ENCODE data around the gene MUC5B.
"Not testable (repeated sequence)": the region's sequence is repeated elsewhere in the genome, so short reads cannot be mapped to it uniquely, and the experiment has no call there.

MUC5B gene, protein sequence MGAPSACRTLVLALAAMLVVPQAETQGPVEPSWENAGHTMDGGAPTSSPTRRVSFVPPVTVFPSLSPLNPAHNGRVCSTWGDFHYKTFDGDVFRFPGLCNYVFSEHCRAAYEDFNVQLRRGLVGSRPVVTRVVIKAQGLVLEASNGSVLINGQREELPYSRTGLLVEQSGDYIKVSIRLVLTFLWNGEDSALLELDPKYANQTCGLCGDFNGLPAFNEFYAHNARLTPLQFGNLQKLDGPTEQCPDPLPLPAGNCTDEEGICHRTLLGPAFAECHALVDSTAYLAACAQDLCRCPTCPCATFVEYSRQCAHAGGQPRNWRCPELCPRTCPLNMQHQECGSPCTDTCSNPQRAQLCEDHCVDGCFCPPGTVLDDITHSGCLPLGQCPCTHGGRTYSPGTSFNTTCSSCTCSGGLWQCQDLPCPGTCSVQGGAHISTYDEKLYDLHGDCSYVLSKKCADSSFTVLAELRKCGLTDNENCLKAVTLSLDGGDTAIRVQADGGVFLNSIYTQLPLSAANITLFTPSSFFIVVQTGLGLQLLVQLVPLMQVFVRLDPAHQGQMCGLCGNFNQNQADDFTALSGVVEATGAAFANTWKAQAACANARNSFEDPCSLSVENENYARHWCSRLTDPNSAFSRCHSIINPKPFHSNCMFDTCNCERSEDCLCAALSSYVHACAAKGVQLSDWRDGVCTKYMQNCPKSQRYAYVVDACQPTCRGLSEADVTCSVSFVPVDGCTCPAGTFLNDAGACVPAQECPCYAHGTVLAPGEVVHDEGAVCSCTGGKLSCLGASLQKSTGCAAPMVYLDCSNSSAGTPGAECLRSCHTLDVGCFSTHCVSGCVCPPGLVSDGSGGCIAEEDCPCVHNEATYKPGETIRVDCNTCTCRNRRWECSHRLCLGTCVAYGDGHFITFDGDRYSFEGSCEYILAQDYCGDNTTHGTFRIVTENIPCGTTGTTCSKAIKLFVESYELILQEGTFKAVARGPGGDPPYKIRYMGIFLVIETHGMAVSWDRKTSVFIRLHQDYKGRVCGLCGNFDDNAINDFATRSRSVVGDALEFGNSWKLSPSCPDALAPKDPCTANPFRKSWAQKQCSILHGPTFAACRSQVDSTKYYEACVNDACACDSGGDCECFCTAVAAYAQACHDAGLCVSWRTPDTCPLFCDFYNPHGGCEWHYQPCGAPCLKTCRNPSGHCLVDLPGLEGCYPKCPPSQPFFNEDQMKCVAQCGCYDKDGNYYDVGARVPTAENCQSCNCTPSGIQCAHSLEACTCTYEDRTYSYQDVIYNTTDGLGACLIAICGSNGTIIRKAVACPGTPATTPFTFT (N-terminal part only)

DNA sequence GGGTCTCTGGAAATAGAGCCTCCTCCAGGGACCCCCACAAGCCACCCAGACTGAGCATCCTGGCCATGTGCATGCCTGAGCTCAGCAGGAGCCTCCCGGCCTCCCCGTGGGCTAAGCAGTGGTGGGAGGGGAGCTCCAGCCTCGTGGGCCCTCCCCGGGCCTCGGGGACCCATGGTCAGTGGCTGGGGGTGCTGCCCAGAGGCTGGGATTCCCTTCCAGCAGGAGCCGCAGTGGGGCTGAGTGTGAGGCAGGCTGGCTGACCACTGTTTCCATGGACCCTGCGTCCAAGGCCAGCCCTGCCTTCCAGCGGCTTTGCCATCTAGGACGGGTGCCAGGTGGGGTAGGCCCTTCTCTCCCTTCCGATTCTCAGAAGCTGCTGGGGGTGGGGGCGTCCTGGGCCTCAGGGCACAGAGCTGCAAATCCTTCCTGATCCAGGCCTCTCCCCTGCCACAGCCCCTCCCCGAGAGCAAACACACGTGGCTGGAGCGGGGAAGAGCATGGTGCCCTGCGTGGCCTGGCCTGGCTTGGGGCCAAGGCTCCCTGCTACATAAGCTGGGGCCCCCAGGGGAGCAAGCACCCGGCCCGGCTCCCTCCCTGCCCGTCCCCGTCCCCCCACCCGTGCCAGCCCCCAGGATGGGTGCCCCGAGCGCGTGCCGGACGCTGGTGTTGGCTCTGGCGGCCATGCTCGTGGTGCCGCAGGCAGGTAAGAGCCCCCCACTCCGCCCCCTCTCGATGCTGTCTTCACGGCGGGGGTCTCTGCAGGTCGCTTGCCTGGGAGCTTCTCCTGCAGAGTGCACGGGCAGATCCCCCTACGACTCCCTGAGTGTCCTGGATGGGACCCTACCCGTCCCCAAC is at the start of gene MUC5B:
TSS of gene MUC5B (plus strand) at position 576 of the 855 bp plus-strand sequence. CDS start at position 634, 58 bp downstream.
- no peak for DNase-seq

DNA sequence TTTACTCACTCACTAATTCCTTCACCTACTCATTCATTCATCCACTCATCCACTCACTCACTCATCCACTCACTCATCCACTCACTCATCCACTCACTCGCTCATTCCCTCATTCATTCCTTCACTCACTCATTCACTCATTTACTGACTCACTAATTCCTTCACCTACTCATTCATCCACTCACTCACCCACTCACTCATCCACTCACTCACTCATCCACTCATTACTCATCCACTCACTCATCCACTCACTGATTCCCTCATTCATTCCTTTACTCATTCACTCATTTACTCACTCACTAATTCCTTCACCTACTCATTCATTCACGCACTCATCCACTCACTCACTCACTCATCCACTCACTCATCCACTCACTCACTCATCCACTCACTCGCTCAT is 49.5 kb upstream of the MUC5B start:
- not testable (repeated sequence) for DNase-seq

DNA sequence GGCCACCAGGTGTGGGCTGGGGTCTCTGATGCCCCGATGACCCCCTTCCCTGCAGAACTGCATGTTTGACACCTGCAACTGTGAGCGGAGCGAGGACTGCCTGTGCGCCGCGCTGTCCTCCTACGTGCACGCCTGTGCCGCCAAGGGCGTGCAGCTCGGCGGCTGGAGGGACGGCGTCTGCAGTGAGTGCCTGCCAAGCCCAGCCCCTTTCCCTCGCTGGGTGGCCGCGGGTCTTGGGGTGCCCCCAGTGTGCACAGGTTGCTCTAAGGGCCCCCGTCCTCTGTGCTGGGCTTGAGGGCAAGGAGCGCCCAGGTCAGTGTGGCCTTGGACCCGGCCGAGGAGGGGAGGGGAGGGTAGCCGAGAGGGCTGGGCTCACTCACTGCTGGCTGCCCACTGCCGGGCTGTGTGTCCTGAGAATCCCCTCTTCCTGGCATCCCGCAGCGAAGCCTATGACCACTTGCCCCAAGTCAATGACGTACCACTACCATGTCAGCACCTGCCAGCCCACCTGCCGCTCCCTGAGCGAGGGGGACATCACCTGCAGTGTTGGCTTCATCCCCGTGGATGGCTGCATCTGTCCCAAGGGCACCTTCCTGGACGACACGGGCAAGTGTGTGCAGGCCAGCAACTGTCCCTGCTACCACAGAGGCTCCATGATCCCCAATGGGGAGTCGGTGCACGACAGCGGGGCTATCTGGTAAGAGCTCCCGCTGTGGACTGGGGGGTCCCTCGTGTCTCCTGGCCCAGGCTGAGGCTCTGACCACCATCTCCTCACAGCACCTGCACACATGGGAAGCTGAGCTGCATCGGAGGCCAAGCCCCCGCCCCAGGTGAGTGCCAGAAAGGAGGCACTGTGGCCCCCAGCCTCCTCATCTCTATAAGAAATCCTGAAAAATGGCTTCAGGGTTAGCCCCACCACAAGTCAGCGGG is 48.2 kb upstream of the MUC5B start:
- DNase-seq, result no peak

DNA sequence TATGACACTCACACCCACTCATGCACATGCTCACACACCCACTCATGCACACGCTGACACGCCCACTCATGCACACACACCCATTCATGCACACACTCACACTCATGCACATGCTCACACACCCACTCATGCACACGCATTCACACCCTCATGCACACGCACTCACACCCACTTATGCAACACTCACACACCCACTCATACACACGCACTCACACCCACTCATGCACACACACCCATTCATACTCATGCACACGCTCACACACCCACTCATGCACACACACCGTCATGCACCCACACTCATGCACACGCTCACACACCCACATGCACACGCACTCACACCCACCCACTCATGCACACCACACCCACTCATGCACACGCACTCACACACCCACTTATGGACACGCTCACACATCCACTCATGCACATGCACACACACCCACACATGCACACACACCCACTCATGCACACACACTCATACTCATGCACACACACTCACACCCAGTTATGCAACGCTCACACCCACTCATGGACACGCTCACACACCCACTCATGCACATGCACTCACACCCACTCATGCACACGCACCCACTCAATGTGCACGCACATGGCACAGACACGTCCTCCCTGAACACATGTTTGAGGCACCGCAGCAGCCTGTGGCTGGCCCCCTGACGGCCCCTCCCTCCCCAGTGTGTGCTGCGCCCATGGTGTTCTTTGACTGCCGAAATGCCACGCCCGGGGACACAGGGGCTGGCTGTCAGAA is 47.2 kb upstream of the MUC5B start:
- no peak for DNase-seq

DNA sequence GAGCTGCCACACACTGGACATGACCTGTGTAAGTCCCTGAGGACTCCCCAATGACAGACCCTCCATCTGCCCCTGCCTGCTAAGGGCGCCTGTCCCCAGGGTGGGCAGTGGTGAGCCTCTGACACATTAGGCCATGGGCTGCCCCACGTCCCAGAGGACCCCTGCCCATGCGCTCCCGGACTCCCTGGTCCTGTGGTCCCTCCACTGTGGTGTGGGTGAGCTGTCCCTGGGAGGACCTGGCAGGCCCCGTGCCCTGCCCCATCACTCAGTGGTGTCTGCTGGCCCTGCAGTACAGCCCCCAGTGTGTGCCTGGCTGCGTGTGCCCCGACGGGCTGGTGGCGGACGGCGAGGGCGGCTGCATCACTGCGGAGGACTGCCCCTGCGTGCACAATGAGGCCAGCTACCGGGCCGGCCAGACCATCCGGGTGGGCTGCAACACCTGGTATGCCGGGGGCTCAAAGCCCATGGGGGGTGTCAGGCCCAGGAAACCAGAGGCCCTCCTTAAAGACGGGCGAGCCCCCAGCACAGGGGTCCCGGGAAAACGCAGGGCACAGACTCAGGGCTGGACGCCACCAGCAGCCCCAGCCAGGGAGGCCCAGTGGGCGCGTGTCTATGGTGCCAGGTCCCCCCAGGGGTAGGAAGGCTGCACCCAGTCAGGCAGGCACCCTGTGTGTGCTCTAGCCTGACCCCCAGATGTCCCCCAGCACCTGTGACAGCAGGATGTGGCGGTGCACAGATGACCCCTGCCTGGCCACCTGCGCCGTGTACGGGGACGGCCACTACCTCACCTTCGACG is 46.4 kb upstream of the MUC5B start:
- no peak for DNase-seq

DNA sequence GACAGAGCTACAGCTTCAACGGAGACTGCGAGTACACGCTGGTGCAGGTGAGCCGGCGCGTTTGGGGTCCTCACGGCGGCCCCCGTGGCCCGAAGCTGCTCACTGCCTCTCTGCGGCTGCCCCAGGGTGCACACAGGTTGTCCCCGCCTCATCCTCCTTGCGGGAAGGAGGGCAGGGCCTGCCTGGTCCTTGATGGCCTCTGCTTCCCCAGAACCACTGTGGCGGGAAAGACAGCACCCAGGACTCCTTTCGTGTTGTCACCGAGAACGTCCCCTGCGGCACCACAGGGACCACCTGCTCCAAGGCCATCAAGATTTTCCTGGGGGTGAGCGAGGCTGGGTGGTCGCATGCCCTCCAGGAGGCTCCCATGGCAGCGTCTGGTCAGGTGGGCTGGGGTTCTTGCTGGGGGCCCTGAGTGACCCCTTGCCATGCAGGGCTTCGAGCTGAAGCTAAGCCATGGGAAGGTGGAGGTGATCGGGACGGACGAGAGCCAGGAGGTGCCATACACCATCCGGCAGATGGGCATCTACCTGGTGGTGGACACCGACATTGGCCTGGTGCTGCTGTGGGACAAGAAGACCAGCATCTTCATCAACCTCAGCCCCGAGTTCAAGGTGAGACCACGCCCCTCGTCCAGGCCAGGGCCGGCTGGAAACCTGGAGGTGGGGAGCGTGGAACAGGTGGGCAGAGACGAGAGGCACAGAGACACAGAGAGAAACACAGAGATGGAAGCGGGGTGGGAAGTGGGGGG is 45.7 kb upstream of the MUC5B start:
- DNase-seq, result no peak

DNA sequence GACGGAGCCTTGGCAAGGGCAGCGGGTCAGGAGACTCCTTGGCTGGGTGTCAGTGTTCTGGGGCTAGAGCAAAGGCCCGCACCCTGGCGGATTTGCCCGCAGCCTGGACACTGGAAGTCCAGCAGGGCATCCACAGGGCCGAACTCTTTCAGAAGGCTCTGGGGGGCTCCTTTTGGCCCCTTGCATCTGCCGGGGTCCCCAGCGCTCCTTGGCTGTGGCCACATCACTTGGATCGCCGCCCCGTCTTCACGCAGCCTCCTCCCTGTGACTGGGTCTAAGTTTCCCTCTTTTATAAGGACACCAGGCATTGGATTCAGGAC is 45.1 kb upstream of the MUC5B start:
- DNase-seq, result no peak

DNA sequence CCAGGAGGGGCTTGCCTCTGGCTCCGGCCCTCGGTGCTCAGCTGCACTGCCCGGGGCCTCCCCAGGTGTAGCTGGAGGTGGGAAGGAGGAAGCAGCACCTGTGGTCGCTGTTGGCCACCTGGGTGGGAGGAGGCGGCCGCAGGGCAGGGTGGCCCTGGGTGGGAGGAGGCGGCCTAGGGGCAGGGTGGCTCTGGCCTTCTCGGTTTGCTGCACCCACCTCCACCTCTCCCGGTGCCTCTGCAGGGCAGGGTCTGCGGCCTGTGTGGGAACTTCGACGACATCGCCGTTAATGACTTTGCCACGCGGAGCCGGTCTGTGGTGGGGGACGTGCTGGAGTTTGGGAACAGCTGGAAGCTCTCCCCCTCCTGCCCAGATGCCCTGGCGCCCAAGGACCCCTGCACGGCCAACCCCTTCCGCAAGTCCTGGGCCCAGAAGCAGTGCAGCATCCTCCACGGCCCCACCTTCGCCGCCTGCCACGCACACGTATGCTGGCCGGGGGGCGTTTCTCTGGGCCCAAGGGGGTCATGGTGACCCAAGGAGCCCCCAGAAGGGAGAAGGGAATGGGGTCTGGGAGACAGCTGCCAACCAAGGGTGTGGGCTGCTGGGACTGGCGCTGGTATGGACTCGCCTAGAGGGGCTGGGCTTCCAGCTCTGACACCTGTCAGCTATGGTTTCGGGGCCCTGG is 44.5 kb upstream of the MUC5B start:
- no peak for DNase-seq

DNA sequence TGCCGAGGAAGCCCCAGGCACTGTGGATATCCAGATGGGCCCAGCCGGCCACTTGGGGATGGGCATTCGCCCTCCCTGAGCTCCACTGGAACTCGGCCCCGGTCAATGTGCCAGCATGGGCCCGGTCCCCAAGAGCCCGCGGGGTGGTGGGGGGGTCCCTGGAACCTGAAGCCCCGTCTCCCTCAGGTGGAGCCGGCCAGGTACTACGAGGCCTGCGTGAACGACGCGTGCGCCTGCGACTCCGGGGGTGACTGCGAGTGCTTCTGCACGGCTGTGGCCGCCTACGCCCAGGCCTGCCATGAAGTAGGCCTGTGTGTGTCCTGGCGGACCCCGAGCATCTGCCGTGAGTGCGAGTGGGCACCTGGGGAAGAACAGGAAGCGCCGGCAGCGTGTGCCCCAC is 44.0 kb upstream of the MUC5B start:
- no peak for DNase-seq

DNA sequence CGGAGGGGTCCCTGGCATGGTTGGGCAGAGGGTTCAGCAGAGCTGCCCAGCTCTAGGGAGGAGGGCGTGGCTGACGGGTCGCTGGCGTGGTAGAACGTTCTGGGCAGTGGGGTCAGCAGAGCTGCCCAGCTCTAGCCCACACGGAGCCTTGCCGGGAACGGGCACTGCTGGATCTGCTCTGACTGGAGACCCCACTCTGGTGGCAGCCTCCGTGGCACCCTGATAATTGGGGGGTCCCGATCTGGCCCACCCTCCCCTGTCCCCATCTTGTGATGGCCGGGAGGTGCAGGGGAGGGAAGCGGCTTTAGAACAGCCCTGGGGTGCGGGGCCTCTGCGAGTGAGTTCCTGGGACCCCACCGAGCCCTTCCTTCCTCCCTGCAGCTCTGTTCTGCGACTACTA is 43.2 kb upstream of the MUC5B start:
- DNase-seq, result no peak

DNA sequence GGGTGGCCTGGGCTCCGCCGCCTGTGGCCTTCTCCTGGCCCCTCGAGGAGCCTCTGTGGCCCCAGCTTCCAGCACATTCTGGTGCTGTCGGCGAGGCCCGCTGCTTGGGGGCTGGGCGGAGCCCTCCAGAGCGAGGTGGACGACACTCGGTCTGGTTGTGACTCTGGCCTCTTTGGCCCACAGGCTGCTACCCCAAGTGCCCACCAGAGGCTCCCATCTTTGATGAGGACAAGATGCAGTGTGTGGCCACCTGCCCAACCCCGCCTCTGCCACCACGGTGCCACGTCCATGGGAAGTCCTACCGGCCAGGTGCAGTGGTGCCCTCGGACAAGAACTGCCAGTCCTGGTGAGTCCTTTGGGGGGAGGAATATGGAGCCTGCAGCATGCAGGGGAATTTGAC is 42.7 kb upstream of the MUC5B start:
- DNase-seq, result no peak

DNA sequence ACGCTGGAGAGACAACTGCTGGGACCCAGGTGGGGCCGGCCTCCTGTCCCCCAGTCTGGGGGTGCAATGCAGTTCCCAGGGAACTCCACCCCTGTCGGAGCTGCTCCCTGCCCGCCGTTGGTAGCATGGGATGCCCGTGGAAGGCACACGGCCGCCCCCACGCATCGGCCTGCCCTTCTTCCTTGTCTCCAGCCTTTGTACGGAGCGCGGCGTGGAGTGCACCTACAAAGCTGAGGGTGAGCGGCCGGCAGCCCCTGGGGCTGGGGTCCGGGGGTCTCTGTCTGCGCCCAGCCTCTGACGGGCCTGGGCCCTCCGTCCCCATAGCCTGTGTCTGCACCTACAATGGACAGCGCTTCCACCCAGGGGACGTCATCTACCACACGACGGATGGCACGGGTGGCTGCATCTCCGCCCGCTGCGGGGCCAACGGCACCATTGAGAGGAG is 41.9 kb upstream of the MUC5B start:
- DNase-seq, result no peak

DNA sequence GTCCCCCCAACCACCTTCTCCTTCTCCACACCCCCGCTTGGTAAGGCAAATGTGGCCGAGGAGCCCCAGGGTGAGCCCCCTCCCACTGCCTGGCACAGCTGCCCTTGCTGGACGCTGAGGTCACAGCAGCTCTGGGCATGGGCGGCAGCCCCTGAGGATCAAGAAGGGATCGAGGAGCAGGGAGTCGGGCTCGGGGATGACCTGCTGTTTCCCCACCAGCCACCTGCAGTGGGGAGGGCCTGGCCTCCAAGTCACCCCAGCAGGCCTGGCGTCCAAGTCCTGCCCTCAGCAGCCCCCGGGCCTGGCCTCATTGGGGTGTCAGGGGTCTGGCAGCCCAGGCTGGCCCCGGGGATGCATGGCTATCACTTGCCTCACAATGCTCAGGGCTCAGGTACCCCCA is 41.4 kb upstream of the MUC5B start:
- DNase-seq, result no peak

DNA sequence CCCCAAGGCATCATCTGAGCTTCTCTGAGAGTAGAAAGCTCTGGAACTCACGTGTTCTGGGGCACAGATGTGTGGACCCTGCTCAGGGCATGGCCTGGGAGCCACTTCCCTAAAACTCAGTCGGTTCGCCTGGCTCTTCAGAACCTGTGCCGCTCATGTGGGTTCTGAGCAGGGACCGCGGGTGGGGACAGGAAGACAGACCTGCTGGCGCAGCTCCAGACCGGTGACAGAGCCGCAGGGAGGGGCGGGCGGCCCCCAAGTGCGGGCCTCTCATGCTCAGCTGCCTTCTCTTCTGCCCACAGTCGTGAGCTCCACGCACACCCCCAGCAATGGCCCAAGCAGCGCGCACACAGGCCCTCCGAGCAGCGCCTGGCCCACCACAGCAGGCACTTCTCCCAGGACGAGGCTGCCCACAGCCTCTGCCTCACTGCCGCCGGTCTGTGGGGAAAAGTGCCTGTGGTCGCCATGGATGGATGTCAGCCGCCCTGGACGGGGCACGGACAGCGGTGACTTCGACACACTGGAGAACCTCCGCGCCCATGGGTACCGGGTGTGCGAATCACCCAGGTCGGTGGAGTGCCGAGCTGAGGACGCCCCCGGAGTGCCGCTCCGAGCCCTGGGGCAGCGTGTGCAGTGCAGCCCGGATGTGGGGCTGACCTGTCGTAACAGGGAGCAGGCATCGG is 40.9 kb upstream of the MUC5B start:
- no peak for DNase-seq

DNA sequence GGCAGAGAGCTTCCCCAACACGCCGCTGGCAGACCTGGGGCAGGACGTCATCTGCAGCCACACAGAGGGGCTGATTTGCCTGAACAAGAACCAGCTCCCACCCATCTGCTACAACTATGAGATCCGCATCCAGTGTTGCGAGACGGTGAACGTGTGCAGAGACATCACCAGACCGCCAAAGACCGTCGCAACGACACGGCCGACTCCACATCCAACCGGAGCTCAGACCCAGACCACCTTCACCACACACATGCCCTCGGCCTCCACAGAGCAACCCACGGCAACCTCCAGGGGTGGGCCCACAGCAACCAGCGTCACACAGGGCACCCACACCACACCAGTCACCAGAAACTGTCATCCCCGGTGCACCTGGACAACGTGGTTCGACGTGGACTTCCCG is 38.7 kb upstream of the MUC5B start:
- DNase-seq, result not testable (repeated sequence)

DNA sequence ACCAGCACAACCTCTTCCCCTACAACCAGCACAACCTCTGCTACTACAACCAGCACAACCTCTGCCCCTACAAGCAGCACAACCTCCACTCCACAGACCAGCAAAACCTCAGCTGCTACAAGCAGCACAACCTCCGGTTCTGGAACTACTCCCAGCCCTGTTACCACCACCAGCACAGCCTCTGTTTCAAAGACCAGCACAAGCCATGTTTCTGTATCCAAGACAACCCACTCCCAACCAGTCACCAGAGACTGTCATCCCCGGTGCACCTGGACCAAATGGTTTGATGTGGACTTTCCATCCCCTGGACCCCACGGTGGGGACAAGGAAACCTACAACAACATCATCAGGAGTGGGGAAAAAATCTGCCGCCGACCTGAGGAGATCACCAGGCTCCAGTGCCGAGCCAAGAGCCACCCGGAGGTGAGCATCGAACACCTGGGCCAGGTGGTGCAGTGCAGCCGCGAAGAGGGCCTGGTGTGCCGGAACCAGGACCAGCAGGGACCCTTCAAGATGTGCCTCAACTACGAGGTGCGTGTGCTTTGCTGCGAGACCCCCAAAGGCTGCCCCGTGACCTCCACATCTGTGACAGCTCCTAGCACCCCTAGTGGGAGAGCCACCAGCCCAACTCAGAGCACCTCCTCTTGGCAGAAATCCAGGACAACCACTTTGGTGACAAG is 34.3 kb upstream of the MUC5B start:
- not testable (repeated sequence) for DNase-seq

DNA sequence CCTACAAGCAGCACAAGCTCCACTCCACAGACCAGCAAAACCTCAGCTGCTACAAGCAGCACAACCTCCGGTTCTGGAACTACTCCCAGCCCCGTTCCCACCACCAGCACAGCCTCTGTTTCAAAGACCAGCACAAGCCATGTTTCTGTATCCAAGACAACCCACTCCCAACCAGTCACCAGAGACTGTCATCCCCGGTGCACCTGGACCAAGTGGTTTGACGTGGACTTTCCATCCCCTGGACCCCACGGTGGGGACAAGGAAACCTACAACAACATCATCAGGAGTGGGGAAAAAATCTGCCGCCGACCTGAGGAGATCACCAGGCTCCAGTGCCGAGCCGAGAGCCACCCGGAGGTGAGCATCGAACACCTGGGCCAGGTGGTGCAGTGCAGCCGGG is 33.0 kb upstream of the MUC5B start:
- DNase-seq, result not testable (repeated sequence)

All from SW 1271 (cell line).